Prostate gland (tissue), 2 donors: Measurements from ENCODE around the gene NPB. TPM values are rescaled to one million over a fixed set of nuclear protein-coding genes. Genes with fewer than 3 reads are reported as not detected.

ENCODE experiments used
- DNase-seq: peaks from one replicate; pipeline ENCODE4 v3.0.0-alpha.2; 2019; ENCODE audit warnings: low spot score
- H3K27ac ChIP-seq, 2 donors: fragments of 200-600 bp; sonication (generic); 2 replicates each; pipeline ENCODE4 v1.5.1; 2017 to 2019
- H3K27me3 ChIP-seq: fragments of 200-600 bp; sonication (generic); replicated peaks from 2 replicates; pipeline ENCODE4 v1.5.1; 2019; ENCODE audit not compliant: insufficient read depth
- H3K36me3 ChIP-seq, 2 donors: fragments of 200-600 bp; sonication (generic); 1 replicate in 1 of 2; 2 replicates in 1 of 2; pipeline versions ENCODE4 v1.5.1 to v1.8.1; 2017 to 2019
- H3K4me1 ChIP-seq: fragments of 200-600 bp; sonication (generic); replicated peaks from 2 replicates; pipeline ENCODE4 v1.5.1; 2019
- H3K4me3 ChIP-seq, 2 donors: fragments of 200-600 bp; sonication (generic); 2 replicates each; pipeline ENCODE4 v1.5.1; 2017 to 2019
- H3K9me3 ChIP-seq: fragments of 200-600 bp; sonication (generic); 2 replicates; pipeline ENCODE4 v1.5.1; 2017
- POLR2A ChIP-seq: fragments of 450-650 bp; IDR thresholded peaks from one replicate; pipeline ENCODE4 v1.6.1; 2016; ENCODE audit warnings: antibody characterized with exemption, mild to moderate bottlenecking
- POLR2AphosphoS5 ChIP-seq: sonication (generic); formaldehyde crosslinking; IDR thresholded peaks from one replicate; pipeline ENCODE4 v1.6.1; 2017; ENCODE audit warnings: antibody characterized with exemption
- WGBS: methylation state at CpG from one replicate; pipeline ENCODE4 v1.1.5; 2018; 5-methylcytosine and 5-hydroxymethylcytosine counted together
- intact Hi-C: fragments of 100-400 bp; cut with DNase I; formaldehyde crosslinking; loops from one replicate; pipeline ENCODE4 v1.14.2; 2022
- total RNA-seq, 2 donors: library from RNA; depleted of rRNA; stranded (reverse); fragments of >200 nt; gene quantifications; one replicate each; pipeline ENCODE4 v1.1.0, GENCODE V29; 2016
- TF ChIP-seq, protein P1 (sequence below), 4 experiments: fragments of 200-600 bp in 2 of 4; fragments of 450-650 bp in 2 of 4; sonication (generic) in 2 of 4; IDR thresholded peaks; 1 replicate in 3 of 4; 2 replicates in 1 of 4; pipeline ENCODE4 v1.5.1; 2016 to 2019; ENCODE audit warnings: antibody characterized with exemption in 4 of 4, mild to moderate bottlenecking in 2 of 4, moderate library complexity in 2 of 4

Gene NPB
- total RNA-seq, 2 donors from 2014 or later = 9.8 to 10.9 TPM

DNA sequence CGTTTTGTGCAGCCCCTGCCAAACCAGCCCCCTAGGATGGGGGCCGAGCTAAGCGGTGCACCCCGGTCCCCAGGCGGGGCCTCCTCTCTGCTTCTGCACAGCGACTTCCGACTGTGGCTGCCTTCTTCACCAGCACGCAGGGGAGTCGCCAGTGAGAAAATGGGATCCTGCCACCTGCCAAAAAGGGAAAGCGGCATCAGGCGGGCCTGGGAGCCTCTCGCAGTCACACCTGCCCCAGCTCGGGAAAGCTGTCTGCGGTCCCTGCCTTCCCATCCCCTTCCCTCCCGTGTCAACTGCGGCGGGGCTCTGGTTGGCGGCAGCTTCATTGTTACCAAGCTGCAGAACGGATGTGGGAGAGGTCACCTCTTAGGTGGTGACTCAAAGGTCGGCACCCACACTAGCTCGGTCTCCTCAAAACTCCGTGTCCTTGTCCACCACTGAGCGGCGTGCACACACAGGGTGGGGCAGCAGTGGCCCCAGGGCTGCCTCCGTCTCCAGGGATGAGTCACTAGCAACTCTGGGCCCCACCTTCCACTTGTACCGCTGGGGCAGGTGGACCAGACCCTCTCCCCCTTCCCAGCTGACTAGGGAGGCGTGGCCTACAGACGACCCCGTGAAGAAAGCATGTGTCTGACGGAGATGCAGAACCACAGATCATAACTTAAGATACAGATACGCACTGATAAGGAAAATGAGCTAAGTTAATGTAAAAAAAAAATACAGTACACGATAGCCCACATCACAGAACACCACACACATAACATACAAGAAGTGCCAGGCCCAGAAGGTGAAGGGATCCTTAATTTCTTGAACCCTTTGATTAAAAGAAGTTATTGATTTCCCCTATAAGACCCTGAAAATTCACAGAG is 10.6 kb downstream of the NPB start:
- Histone ChIP-seq H3K4me1 (peaks cover 11% of the 10 kb centered on the region), H3K36me3 (peaks cover 10 to 11% of the 10 kb centered on the region in 2 donors), H3K4me3 (no peak overlapping the region), H3K27me3 (no peaks in the 10 kb centered on the region), H3K9me3 (no peaks in the 10 kb centered on the region), H3K27ac (peak overlapping the region in 1 of 2 donors; percentile 77)
- whole genome bisulfite sequencing = 89% methylated on average over 32 of the region's 32 CpGs
- intact Hi-C loops = no loop called here
- DNase-seq = no peak
- TF ChIP-seq POLR2AphosphoS5 (no peak), POLR2A (no peak)
- TF ChIP-seq, protein P1, sequence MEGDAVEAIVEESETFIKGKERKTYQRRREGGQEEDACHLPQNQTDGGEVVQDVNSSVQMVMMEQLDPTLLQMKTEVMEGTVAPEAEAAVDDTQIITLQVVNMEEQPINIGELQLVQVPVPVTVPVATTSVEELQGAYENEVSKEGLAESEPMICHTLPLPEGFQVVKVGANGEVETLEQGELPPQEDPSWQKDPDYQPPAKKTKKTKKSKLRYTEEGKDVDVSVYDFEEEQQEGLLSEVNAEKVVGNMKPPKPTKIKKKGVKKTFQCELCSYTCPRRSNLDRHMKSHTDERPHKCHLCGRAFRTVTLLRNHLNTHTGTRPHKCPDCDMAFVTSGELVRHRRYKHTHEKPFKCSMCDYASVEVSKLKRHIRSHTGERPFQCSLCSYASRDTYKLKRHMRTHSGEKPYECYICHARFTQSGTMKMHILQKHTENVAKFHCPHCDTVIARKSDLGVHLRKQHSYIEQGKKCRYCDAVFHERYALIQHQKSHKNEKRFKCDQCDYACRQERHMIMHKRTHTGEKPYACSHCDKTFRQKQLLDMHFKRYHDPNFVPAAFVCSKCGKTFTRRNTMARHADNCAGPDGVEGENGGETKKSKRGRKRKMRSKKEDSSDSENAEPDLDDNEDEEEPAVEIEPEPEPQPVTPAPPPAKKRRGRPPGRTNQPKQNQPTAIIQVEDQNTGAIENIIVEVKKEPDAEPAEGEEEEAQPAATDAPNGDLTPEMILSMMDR (IDR thresholded peaks at IDR 0.05) = no peak

GRCh38 chr17:81913394-81914102 is 11.5 kb downstream of the NPB start:
- intact Hi-C loops = no loop called here
- DNase-seq = no peak
- no peak for TF ChIP-seq POLR2A
- Histone ChIP-seq H3K27ac (no peak overlapping the region), H3K4me1 (peaks cover 11% of the 10 kb centered on the region), H3K36me3 (peaks cover 10 to 11% of the 10 kb centered on the region in 2 donors), H3K9me3 (no peaks in the 10 kb centered on the region), H3K4me3 (no peak overlapping the region), H3K27me3 (no peaks in the 10 kb centered on the region)
- WGBS = 96% methylated on average over 29 of the region's 31 CpGs

DNA sequence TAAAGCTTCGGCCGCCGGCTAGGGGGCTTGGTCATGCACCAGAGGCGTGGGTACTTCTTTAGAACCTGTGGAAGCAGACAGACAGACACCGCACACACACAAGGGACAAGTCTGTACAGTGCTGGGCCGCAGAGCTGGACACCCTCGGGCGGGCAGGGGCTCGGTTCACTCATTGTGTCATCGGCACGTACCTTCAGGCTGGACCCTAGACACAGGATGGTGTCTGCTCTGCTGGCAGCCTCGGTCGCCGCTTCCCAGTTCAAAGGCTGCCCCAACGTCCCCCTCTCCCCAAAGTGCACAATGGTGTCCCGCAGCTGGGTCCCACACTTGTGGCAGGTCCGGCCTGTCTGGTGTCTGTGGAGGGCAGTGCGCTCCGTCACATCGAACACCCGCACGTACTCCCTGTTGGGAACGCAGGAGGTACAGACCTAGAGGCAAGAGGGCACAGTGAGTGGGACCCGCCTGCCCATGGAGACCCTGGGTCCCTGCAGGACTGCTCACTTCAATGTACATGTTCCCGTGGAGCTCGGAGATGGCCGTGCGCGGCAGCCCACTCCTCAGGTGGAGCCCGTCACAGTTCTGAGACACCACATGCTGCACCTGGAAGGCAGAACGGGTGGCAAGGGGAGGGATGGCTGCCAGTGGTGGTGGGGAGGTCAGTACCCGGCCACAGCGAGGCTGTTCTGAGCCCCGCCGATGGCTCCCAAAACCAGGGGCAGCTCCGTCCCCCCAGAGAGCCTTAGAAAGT is 12.2 kb downstream of the NPB start:
- Histone ChIP-seq H3K27me3 (no peaks in the 10 kb centered on the region), H3K4me1 (peaks cover 10% of the 10 kb centered on the region), H3K4me3 (no peak overlapping the region), H3K9me3 (no peaks in the 10 kb centered on the region), H3K27ac (no peak overlapping the region), H3K36me3 (peaks cover 10 to 11% of the 10 kb centered on the region in 2 donors)
- 96% methylated on average over 33 of the region's 36 CpGs for WGBS
- intact Hi-C loops = no loop called here
- TF ChIP-seq POLR2AphosphoS5 (no peak), POLR2A (no peak)
- TF ChIP-seq, protein P1 (IDR thresholded peaks at IDR 0.05) = no peak
- DNase-seq = no peak

DNA sequence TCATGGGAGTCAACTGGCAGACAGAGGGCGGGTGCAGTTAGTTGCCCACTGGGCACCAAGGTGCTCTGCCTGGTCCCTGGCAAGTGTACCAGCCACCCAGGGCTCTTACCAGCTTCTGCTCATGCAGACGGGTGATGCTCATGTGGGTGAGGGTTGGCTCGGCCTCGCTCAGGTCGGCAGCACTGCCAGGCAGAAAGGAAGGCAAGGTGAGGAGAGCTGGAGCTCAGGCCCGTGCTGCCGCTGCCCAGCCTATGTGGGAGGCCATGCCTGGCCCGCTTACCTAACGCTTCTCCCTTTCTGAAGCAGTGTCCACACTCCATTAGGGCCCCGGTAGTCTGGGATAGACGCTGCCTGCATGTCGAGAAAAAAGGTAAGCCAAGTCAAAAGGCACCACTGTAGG is 13.3 kb downstream of the NPB start:
- WGBS = 86% methylated on average over 12 of the region's 12 CpGs
- DNase-seq = no peak
- Histone ChIP-seq H3K4me3 (no peak overlapping the region), H3K9me3 (no peaks in the 10 kb centered on the region), H3K4me1 (peaks cover 4% of the 10 kb centered on the region), H3K36me3 (peaks cover 10 to 11% of the 10 kb centered on the region in 2 donors), H3K27me3 (no peaks in the 10 kb centered on the region), H3K27ac (no peak overlapping the region)
- intact Hi-C loops = no loop called here
- TF ChIP-seq POLR2AphosphoS5 (no peak), POLR2A (no peak)
- TF ChIP-seq, protein P1 (IDR thresholded peaks at IDR 0.05) = no peak
